HCT116 (cell line): ENCODE measurements around the gene PRKCA.

ENCODE experiments used
- CTCF ChIP-seq, 3 experiments: fragments of 200-600 bp in 1 of 3; sonication (generic) in 1 of 3; IDR thresholded peaks in 2 of 3; conservative IDR thresholded peaks in 1 of 3; 2 replicates each; pipeline ENCODE4 v1.5.1; 2012 to 2017; ENCODE audit warnings: low read depth in 2 of 3, low read length in 2 of 3, antibody characterized with exemption in 1 of 3, borderline replicate concordance in 1 of 3, control low read depth in 1 of 3, mild to moderate bottlenecking in 1 of 3, mixed read lengths in 1 of 3, mixed run types in 1 of 3, moderate library complexity in 1 of 3; ENCODE audit not compliant: insufficient read depth in 1 of 3
- EGR1 ChIP-seq: IDR thresholded peaks from 2 replicates; pipeline ENCODE4 v1.6.1; 2012; ENCODE audit warnings: low read depth
- POLR2AphosphoS5 ChIP-seq: IDR thresholded peaks from 2 replicates; pipeline ENCODE4 v1.6.1; 2011; ENCODE audit warnings: mild to moderate bottlenecking, low read depth, low read length, moderate library complexity
- SRF ChIP-seq: IDR thresholded peaks from 2 replicates; pipeline ENCODE4 v1.6.1; 2012; ENCODE audit warnings: low read depth

GRCh38 chr17:66450008-66450851 lies 147.8 kb downstream of the PRKCA start:
- TF ChIP-seq CTCF (IDR thresholded peaks at IDR 0.05 in 2 of 3, conservative IDR thresholded peaks at IDR 0.05 in 1 of 3; ENCODE audit: borderline replicate concordance in 1 of 3, insufficient read depth in 1 of 3, low read depth in 2 of 3, low read length in 2 of 3) (no peak), SRF (no peak), EGR1 (no peak), POLR2AphosphoS5 (no peak)
